ENCODE measurements around the gene SPATA25. TPM values are rescaled to one million over a fixed set of nuclear protein-coding genes. Genes with fewer than 3 reads are reported as not detected.

The SPATA25 gene
- total and polyA plus RNA-seq, 2 donors = 3.1 to 5.1 TPM

Other genes with a start within 250 kb of the SPATA25 start
- not detected for gene WFDC11, start 217.4 kb downstream of the SPATA25 start, total RNA-seq
- 0.14 TPM for gene WFDC11, start 217.4 kb downstream of the SPATA25 start, polyA plus RNA-seq
- not detected for gene WFDC13, start 185.6 kb downstream of the SPATA25 start, total RNA-seq
- 0.07 TPM for gene WFDC13, start 185.6 kb downstream of the SPATA25 start, polyA plus RNA-seq
- not detected for gene WFDC10B, start 182.6 kb downstream of the SPATA25 start, total RNA-seq
- 0.23 TPM for gene WFDC10B, start 182.6 kb downstream of the SPATA25 start, polyA plus RNA-seq
- gene SPINT4, start 165.3 kb downstream of the SPATA25 start, total RNA-seq = not detected
- not detected for gene SPINT4, start 165.3 kb downstream of the SPATA25 start, polyA plus RNA-seq
- 0.61 TPM for gene WFDC3, start 95.7 kb downstream of the SPATA25 start, total RNA-seq
- gene WFDC3, start 95.7 kb downstream of the SPATA25 start, polyA plus RNA-seq = 2.1 TPM
- 27.9 TPM for gene DNTTIP1, start 95.7 kb downstream of the SPATA25 start, total RNA-seq
- gene DNTTIP1, start 95.7 kb downstream of the SPATA25 start, polyA plus RNA-seq = 44.3 TPM
- 112 TPM for gene UBE2C, start 75.0 kb downstream of the SPATA25 start, total RNA-seq
- 25.1 TPM for gene UBE2C, start 75.0 kb downstream of the SPATA25 start, polyA plus RNA-seq
- gene TNNC2, start 60.3 kb downstream of the SPATA25 start, total RNA-seq = 2.4 TPM
- 12.6 TPM for gene TNNC2, start 60.3 kb downstream of the SPATA25 start, polyA plus RNA-seq
- gene SNX21, start 53.8 kb downstream of the SPATA25 start, total RNA-seq = 3.0 TPM
- 8.4 TPM for gene SNX21, start 53.8 kb downstream of the SPATA25 start, polyA plus RNA-seq
- 32.0 TPM for gene ACOT8, start 30.2 kb downstream of the SPATA25 start, total RNA-seq
- gene ACOT8, start 30.2 kb downstream of the SPATA25 start, polyA plus RNA-seq = 30.1 TPM
- 8.0 TPM for gene ZSWIM3, start 30.0 kb downstream of the SPATA25 start, total RNA-seq
- gene ZSWIM3, start 30.0 kb downstream of the SPATA25 start, polyA plus RNA-seq = 4.4 TPM
- 5.7 TPM for gene ZSWIM1, start 6.4 kb downstream of the SPATA25 start, total RNA-seq
- 5.7 TPM for gene ZSWIM1, start 6.4 kb downstream of the SPATA25 start, polyA plus RNA-seq
- gene NEURL2, start 3.6 kb upstream of the SPATA25 start, total RNA-seq = 8.1 TPM
- gene NEURL2, start 3.6 kb upstream of the SPATA25 start, polyA plus RNA-seq = 51.4 TPM
- 19.9 TPM for gene CTSA, start 3.7 kb upstream of the SPATA25 start, total RNA-seq
- 56.0 TPM for gene CTSA, start 3.7 kb upstream of the SPATA25 start, polyA plus RNA-seq
- gene PLTP, start 24.5 kb upstream of the SPATA25 start, total RNA-seq = 146 TPM
- 182 TPM for gene PLTP, start 24.5 kb upstream of the SPATA25 start, polyA plus RNA-seq
- 13.9 TPM for gene PCIF1, start 47.1 kb upstream of the SPATA25 start, total RNA-seq
- 37.4 TPM for gene PCIF1, start 47.1 kb upstream of the SPATA25 start, polyA plus RNA-seq
- gene ZNF335, start 84.6 kb upstream of the SPATA25 start, total RNA-seq = 8.3 TPM
- gene ZNF335, start 84.6 kb upstream of the SPATA25 start, polyA plus RNA-seq = 16.5 TPM
- gene MMP9, start 121.3 kb upstream of the SPATA25 start, total RNA-seq = 32.2 TPM
- 10.1 TPM for gene MMP9, start 121.3 kb upstream of the SPATA25 start, polyA plus RNA-seq
- 0.90 TPM for gene SLC12A5, start 141.6 kb upstream of the SPATA25 start, total RNA-seq
- 4.0 TPM for gene SLC12A5, start 141.6 kb upstream of the SPATA25 start, polyA plus RNA-seq
- gene NCOA5, start 202.3 kb upstream of the SPATA25 start, total RNA-seq = 25.4 TPM
- 21.5 TPM for gene NCOA5, start 202.3 kb upstream of the SPATA25 start, polyA plus RNA-seq
- gene CD40, start 230.7 kb upstream of the SPATA25 start, total RNA-seq = 22.8 TPM
- 30.6 TPM for gene CD40, start 230.7 kb upstream of the SPATA25 start, polyA plus RNA-seq